Thymus (tissue), 11 donors: ENCODE results near the gene UBXN2A. TPM values are rescaled to one million over a fixed set of nuclear protein-coding genes. Genes with fewer than 3 reads are reported as not detected.

Experiments
- DNase-seq, 9 donors: peaks; one replicate each; pipeline ENCODE4 v3.0.0-alpha.2; 2013; ENCODE audit warnings: low spot score in 9 of 9, low read depth in 6 of 9, missing footprints in 1 of 9
- H3K27ac ChIP-seq, 2 donors: one replicate each; pipeline ENCODE4 v1.5.1; 2013; ENCODE audit warnings: control low read depth in 1 of 2, low read depth in 1 of 2, low read length in 1 of 2, mild to moderate bottlenecking in 1 of 2, moderate library complexity in 1 of 2
- H3K27me3 ChIP-seq, 2 donors: one replicate each; pipeline ENCODE4 v1.5.1; 2013; ENCODE audit warnings: low read length in 1 of 2; ENCODE audit not compliant: control insufficient read depth in 2 of 2, insufficient read depth in 1 of 2
- H3K36me3 ChIP-seq, 2 donors: one replicate each; pipeline ENCODE4 v1.5.1; 2013; ENCODE audit warnings: low read length in 1 of 2, mild to moderate bottlenecking in 1 of 2, moderate library complexity in 1 of 2; ENCODE audit not compliant: control insufficient read depth in 2 of 2, insufficient read depth in 2 of 2
- H3K4me1 ChIP-seq, 2 donors: one replicate each; pipeline ENCODE4 v1.5.1; 2013; ENCODE audit warnings: low read length in 2 of 2; ENCODE audit not compliant: control insufficient read depth in 2 of 2, insufficient read depth in 2 of 2
- H3K4me3 ChIP-seq, 2 donors: one replicate each; pipeline ENCODE4 v1.5.1; 2013; ENCODE audit warnings: low read length in 2 of 2, control low read depth in 1 of 2, mild to moderate bottlenecking in 1 of 2
- H3K9me3 ChIP-seq, 2 donors: one replicate each; pipeline ENCODE4 v1.5.1; 2013; ENCODE audit warnings: low read length in 1 of 2, mild to moderate bottlenecking in 1 of 2; ENCODE audit not compliant: control insufficient read depth in 2 of 2, insufficient read depth in 1 of 2
- WGBS: extraction: QIAGEN DNeasy Blood & Tissue Kit; methylation state at CpG from one replicate; pipeline ENCODE4 v1.1.7; 2013; 5-methylcytosine and 5-hydroxymethylcytosine counted together
- polyA plus RNA-seq: library from polyadenylated mRNA; stranded (reverse); fragments of 200-250 nt; gene quantifications from one replicate; pipeline ENCODE4 v1.2.3, GENCODE V29; 2013
- total RNA-seq: library from RNA; stranded (reverse); fragments of 120-200 nt; gene quantifications from one replicate; pipeline ENCODE4 v1.2.4, GENCODE V29; 2013
- donor health status: healthy.

The UBXN2A gene
- total and polyA plus RNA-seq, 2 donors: 10.9 to 11.0 TPM

DNA sequence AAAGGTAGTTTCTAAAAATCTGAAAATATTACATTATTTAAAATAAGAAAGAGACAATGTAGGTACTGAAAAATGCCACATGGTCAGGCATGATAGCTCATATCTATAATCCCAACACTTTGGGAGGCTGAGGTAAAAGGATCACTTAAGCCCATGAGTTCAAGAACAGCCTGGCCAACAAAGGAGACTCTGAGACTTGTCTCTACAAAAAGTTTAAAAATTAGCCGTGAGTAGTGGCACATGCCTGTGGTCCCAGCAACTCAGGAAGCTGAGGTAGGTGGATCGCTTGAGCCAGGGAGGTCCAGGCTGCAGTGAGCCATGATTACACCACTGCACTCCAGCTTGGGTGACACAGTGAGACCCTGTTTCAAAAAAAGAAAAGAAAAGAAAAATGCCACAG lies 35.1 kb upstream of the UBXN2A start:
- Histone ChIP-seq H3K4me1 (peaks cover 0 to 2% of the 10 kb centered on the region in 2 donors), H3K9me3 (no peaks in the 10 kb centered on the region), H3K27me3 (no peaks in the 10 kb centered on the region), H3K4me3 (no peak overlapping the region), H3K27ac (no peak overlapping the region), H3K36me3 (no peaks in the 10 kb centered on the region)
- DNase-seq: no peak
- WGBS: 42% methylated on average over 2 of the region's 2 CpGs

DNA sequence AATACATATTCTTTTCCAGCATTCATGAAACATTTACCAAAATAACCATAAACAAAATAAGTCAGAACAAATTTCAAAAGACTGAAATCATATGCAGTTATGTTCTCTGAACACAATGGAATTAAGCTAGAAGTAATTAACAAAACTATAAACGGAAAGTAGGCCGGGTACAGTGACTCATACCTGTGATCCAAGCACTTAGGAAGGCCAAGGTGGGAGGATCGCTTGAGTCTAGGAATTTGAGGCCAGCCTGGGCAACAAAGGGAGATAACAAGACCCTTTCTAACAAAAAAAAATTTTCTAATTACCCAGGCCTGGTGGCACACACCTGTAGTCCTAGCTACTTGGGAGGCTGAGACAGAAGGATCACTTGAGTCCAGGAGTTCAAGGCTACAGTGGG lies 28.2 kb upstream of the UBXN2A start:
- WGBS: over 99% methylated on average over 3 of the region's 3 CpGs
- Histone ChIP-seq H3K9me3 (no peaks in the 10 kb centered on the region), H3K27ac (no peak overlapping the region), H3K4me1 (peaks cover 5 to 7% of the 10 kb centered on the region in 2 donors), H3K4me3 (no peak overlapping the region), H3K36me3 (no peaks in the 10 kb centered on the region), H3K27me3 (no peaks in the 10 kb centered on the region)
- DNase-seq: no peak

DNA sequence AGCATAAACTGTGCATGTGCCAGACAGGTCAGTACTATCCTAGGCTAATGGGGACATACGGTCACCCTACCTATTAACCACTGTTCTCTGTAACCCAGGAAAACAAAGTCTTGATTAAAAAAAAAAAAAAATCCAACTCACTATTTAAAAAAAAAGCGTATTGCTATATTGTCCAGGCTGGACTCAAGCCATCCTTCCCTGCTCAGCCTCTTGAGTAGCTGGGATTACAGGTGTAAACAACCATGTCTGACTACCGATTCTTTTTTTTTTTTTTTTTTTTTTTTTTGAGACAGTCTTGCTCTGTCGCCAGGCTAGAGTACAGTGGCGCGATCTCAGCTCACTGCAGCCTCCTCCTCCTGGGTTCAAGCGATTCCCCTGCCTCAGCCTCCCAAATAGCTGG lies 24.9 kb upstream of the UBXN2A start:
- 93% methylated on average over 7 of the region's 7 CpGs for WGBS
- Histone ChIP-seq H3K4me3 (no peak overlapping the region), H3K27ac (no peak overlapping the region), H3K36me3 (no peaks in the 10 kb centered on the region), H3K9me3 (no peaks in the 10 kb centered on the region), H3K4me1 (peaks cover 9 to 21% of the 10 kb centered on the region in 2 donors), H3K27me3 (no peaks in the 10 kb centered on the region)
- DNase-seq: no peak

DNA sequence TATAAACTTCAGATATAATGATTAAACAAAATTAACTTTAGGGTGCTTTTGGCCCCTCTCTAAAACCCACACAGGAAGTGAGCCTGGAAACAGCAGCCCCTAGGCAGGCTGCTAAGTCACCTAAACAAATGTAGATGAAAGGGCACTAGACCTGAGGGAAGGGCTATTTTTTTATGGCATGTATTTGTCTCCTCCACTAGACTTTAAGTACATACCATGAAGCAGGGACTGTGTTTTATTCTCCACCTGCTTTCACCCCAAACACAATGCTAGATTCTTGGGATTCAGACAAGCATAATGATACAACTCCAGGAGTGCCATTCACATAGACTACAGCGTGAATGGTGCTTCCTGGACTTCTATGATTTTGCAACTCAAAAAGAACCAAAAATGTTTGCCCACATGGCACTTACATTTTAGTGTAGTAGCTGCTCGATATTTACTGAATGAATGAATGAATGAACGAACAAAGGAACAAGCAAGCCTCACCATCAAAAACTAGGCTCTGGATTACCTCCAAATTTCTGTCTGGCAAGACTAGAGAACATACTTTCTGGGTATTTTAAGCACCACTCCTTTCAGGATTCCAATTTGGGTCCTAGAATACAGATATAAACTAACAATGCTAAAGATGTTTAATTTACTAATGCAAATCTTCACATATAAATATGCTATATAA lies 23.4 kb upstream of the UBXN2A start:
- WGBS: 80% methylated on average over 3 of the region's 3 CpGs
- Histone ChIP-seq H3K27ac (peak overlapping the region; percentile 5 to 22), H3K4me1 (peaks cover 9 to 21% of the 10 kb centered on the region in 2 donors), H3K4me3 (no peak overlapping the region), H3K36me3 (no peaks in the 10 kb centered on the region), H3K27me3 (no peaks in the 10 kb centered on the region), H3K9me3 (no peaks in the 10 kb centered on the region)
- DNase-seq: peak in 3 of 9 donors; percentile 23 to 62 (median 42)

DNA sequence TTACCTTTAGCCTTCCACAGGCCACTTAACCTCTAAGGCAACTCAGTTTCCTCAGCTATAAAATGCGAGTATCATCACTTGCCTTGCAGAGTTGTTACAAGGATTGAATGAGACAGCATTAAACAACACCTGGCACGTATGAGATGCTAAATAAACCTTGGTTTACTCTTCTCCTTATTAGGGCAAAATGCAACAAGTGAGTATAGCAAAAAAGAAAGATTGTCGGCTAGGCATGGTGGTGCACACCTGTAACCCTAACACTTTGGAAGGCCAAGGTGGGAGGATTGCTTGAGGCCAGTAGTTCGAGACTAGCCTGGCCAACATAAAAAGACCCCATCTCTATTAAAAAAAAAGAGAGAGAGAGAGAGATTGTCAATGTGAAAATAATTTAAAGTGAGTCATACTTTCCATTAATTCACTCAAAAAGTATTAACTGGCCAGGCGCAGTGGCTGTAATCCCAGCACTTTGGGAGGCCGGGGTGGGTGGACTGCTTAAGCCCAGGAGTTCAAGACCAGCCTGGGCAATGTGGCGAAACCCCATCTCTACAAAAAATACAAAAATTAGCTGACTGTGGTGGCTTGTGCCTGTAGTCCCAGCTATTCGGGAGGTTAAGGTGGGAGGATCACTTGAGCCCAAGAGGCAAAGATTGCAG lies 21.3 kb upstream of the UBXN2A start:
- Histone ChIP-seq H3K27ac (no peak overlapping the region), H3K36me3 (no peaks in the 10 kb centered on the region), H3K9me3 (no peaks in the 10 kb centered on the region), H3K27me3 (no peaks in the 10 kb centered on the region), H3K4me3 (no peak overlapping the region), H3K4me1 (peaks cover 13 to 21% of the 10 kb centered on the region in 2 donors)
- no peak for DNase-seq
- 95% methylated on average over 8 of the region's 8 CpGs for WGBS

DNA sequence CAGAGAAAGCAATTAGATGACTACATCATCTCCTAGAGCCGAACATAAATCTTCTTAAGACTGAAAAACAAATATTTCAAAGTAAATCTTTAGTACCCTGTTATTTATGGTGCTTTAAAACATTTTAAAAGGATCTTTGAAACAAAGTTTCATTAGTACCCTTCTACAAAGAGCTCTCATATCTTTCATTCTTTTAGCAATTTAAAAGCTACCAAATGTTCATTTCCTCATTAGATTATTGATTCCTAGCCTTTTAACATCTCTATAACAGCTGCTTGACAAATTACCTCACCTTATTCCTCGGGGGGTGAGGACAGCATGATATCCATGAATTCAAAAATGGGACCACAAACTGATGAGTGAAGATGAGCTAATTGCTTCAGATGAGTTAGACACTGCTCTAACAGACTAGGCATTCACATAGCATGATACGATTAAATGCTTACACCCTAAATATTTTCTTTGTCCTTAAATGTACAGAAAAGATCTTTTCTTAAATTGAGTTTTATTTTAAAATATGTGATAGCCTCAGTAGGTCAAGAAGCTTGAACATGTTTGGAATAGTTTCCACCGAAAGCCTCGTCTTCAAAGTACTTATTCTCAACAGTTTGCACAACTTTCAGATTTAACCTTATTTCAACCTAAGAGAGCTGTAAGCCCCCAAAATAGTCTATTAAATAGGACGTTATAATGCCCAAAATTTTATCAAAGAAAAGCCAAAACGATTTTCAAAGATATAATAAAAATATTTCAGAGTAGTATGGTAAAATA lies 15.5 kb upstream of the UBXN2A start:
- WGBS: 67% methylated on average over 7 of the region's 7 CpGs
- Histone ChIP-seq H3K9me3 (no peaks in the 10 kb centered on the region), H3K4me3 (peak overlapping the region; percentile 87 to 99), H3K27me3 (no peaks in the 10 kb centered on the region), H3K36me3 (no peaks in the 10 kb centered on the region), H3K27ac (no peak overlapping the region), H3K4me1 (peaks cover 10 to 11% of the 10 kb centered on the region in 2 donors)
- no peak for DNase-seq

DNA sequence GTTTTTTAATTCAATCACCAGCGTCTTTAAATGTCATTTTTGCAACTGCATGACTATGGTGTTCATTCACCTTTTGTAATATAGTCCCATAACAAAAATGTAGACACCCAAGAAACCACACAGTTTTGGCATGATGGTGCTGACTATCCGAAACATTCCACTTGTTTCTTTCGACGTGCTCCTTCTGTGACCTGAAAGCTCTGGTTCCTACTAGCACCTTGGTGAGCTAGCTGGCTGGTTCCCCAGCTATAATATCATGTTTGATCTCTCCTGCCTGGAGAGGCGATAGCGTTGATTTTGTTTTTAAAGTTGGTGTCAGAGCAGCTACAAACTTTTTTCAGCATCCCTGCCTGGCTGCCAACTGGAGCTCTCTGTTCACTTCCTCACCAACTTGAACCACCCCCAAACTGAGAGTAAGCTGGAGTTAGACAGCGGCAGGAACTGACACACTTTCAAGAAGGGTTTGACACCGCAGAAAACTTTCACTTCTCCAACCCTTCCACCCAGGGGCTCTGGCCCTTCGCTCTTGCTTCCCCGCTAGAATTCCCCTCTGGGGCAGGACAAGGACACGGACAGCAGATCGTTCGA lies 14.5 kb upstream of the UBXN2A start:
- Histone ChIP-seq H3K9me3 (no peaks in the 10 kb centered on the region), H3K27ac (peak overlapping the region; percentile 91 to 98), H3K27me3 (no peaks in the 10 kb centered on the region), H3K4me3 (peak overlapping the region; percentile 87 to 99), H3K4me1 (peaks cover 10 to 11% of the 10 kb centered on the region in 2 donors), H3K36me3 (peaks cover 0 to 1% of the 10 kb centered on the region in 2 donors)
- peak; percentile 57 to 91 (median 76) for DNase-seq
- 2% methylated on average over 13 of the region's 13 CpGs for WGBS

DNA sequence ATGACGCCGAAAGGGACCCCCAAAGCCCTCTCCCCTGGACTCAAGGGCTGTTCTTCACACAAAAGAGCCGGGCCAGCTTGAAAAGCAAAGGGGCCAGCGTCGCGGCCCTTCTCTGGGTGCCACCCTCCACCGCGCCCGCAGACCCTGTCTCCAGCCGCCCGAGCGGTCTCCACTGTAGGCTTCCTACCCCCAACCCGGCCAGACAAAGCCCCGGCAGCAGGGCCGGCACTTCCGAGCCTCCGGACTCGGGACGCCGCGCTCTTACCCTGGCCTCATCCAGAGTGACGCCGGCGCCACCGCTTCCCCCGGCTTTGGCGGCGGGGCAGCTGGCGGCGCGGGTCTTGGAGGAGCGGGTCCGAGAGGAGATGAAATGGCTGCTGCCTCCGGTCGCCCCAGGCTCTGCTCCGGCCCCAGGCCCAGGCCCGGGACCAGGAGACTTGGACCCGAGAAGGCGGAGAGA lies 13.9 kb upstream of the UBXN2A start:
- WGBS: under 1% methylated on average over 39 of the region's 39 CpGs
- H3K4me3 ChIP-seq: peak overlapping the region; percentile 87 to 99

More for the DNA sequence above, 13.9 kb upstream of the UBXN2A start:
- H3K36me3 ChIP-seq: peaks cover 0 to 4% of the 10 kb centered on the region in 2 donors
- H3K27ac ChIP-seq: peak overlapping the region; percentile 91 to 98
- DNase-seq: peak in 2 of 9 donors; percentile 34 to 40
- no peaks in the 10 kb centered on the region for H3K9me3 ChIP-seq
- peaks cover 10 to 11% of the 10 kb centered on the region in 2 donors for H3K4me1 ChIP-seq
- no peaks in the 10 kb centered on the region for H3K27me3 ChIP-seq
